Measurements from ENCODE around the gene WDR54. TPM values are rescaled to one million over a fixed set of nuclear protein-coding genes. Genes with fewer than 3 reads are reported as not detected.

WDR54 gene
- total RNA-seq, 4 donors from 2014 or later: 2.3 to 7.0 TPM; not detected in 2

GRCh38 chr2:74471332-74472065 is 50.0 kb downstream of the WDR54 start:
- H3K4me1 ChIP-seq: peaks cover 12 to 23% (median 15%) of the 10 kb centered on the region in 4 donors
- in situ Hi-C loops (cut with MboI; ENCODE audit: low pct_ligation_motif_present in 1 of 4, low pct_unique_long_range_greater_than_20kb in 1 of 4, low sequenced_read_pairs in 3 of 4): no loop called here
- no peaks in the 10 kb centered on the region for H3K9me3 ChIP-seq
- TF ChIP-seq POLR2AphosphoS5 (IDR thresholded peaks at IDR 0.05): no peak
- TF ChIP-seq POLR2A (IDR thresholded peaks at IDR 0.05): no peak
- no peak for TF ChIP-seq CTCF (IDR thresholded peaks at IDR 0.05)
- no peak for TF ChIP-seq EP300 (IDR thresholded peaks at IDR 0.05; ENCODE audit: low read depth)
- WGBS, 2 donors (ENCODE audit: low coverage in 1 of 2): 34 to 39% methylated on average over 12 to 16 of the region's 16 CpGs
- peak overlapping the region; percentile 39 to 87 (median 60) for H3K4me3 ChIP-seq
- no peak for DNase-seq
- intact Hi-C loops (cut with DNase I; ENCODE audit: low total_unique reads): no loop called here
- peak overlapping the region; percentile 89 to 99 (median 91) for H3K27ac ChIP-seq
- peaks cover 0 to 11% (median 0%) of the 10 kb centered on the region in 4 donors for H3K36me3 ChIP-seq
- H3K27me3 ChIP-seq: no peaks in the 10 kb centered on the region

GRCh38 chr2:74472086-74472944 is 50.8 kb downstream of the WDR54 start, which contains the start of gene MRPL53:
MRPL53 (minus strand) TSS chr2:74472680; CDS start chr2:74472660, 20 bp downstream.
- peak; percentile 95 for DNase-seq
- peak within 1 kb of the TSS; percentile 39 to 87 (median 60) for H3K4me3 ChIP-seq
- H3K4me1 ChIP-seq: peaks cover 12 to 23% (median 15%) of the 10 kb centered on the region in 4 donors
- in situ Hi-C loops (cut with MboI; ENCODE audit: low pct_ligation_motif_present in 1 of 4, low pct_unique_long_range_greater_than_20kb in 1 of 4, low sequenced_read_pairs in 3 of 4) (no loop called here), intact Hi-C loops (cut with DNase I; ENCODE audit: low total_unique reads) (no loop called here)
- WGBS, 2 donors (ENCODE audit: low coverage in 1 of 2): 0% methylated on average over 66 of the region's 66 CpGs; no CpG with 5 or more reads in 1 of the 2 donors
- H3K9me3 ChIP-seq: no peaks in the 10 kb centered on the region
- TF ChIP-seq EP300 (IDR thresholded peaks at IDR 0.05; ENCODE audit: low read depth) (no peak), POLR2A (IDR thresholded peaks at IDR 0.05) (peak; percentile 91), CTCF (IDR thresholded peaks at IDR 0.05) (peak in 1 of 5 experiments; percentile 20), POLR2AphosphoS5 (IDR thresholded peaks at IDR 0.05) (peak; percentile 70 to 99 (median 97))
- no peaks in the 10 kb centered on the region for H3K27me3 ChIP-seq
- peaks cover 0 to 11% (median 0%) of the 10 kb centered on the region in 4 donors for H3K36me3 ChIP-seq
- H3K27ac ChIP-seq: peak within 1 kb of the TSS; percentile 89 to 99 (median 91)

GRCh38 chr2:74472945-74473258 is 51.4 kb downstream of the WDR54 start:
- H3K9me3 ChIP-seq: no peaks in the 10 kb centered on the region
- in situ Hi-C loops (cut with MboI; ENCODE audit: low pct_ligation_motif_present in 1 of 4, low pct_unique_long_range_greater_than_20kb in 1 of 4, low sequenced_read_pairs in 3 of 4): no loop called here
- H3K4me3 ChIP-seq: peak overlapping the region; percentile 39 to 87 (median 60)
- 5 to 6% methylated on average over 4 to 7 of the region's 7 CpGs for WGBS, 2 donors (ENCODE audit: low coverage in 1 of 2)
- peak overlapping the region; percentile 89 to 99 (median 91) for H3K27ac ChIP-seq
- TF ChIP-seq CTCF (IDR thresholded peaks at IDR 0.05): no peak
- no peak for TF ChIP-seq POLR2A (IDR thresholded peaks at IDR 0.05)
- no peak for TF ChIP-seq EP300 (IDR thresholded peaks at IDR 0.05; ENCODE audit: low read depth)
- TF ChIP-seq POLR2AphosphoS5 (IDR thresholded peaks at IDR 0.05): no peak
- H3K27me3 ChIP-seq: no peaks in the 10 kb centered on the region
- peaks cover 12 to 23% (median 15%) of the 10 kb centered on the region in 4 donors for H3K4me1 ChIP-seq
- intact Hi-C loops (cut with DNase I; ENCODE audit: low total_unique reads): loop anchor here (1.0 kb wide), 1 partner anchor 16 kb away; no protein-coding TSS in a partner anchor
- peaks cover 0 to 11% (median 0%) of the 10 kb centered on the region in 4 donors for H3K36me3 ChIP-seq
- DNase-seq: no peak

GRCh38 chr2:74474481-74474880 is 53.0 kb downstream of the WDR54 start:
- H3K4me1 ChIP-seq: peaks cover 12 to 23% (median 15%) of the 10 kb centered on the region in 4 donors
- no peak for DNase-seq
- no peak overlapping the region for H3K27ac ChIP-seq
- H3K27me3 ChIP-seq: no peaks in the 10 kb centered on the region
- H3K4me3 ChIP-seq: no peak overlapping the region
- in situ Hi-C loops (cut with MboI; ENCODE audit: low pct_ligation_motif_present in 1 of 4, low pct_unique_long_range_greater_than_20kb in 1 of 4, low sequenced_read_pairs in 3 of 4): no loop called here
- intact Hi-C loops (cut with DNase I; ENCODE audit: low total_unique reads): no loop called here
- H3K36me3 ChIP-seq: peaks cover 0 to 11% (median 0%) of the 10 kb centered on the region in 4 donors
- 88% methylated on average over 6 of the region's 6 CpGs; no CpG with 5 or more reads in 1 of the 2 donors for WGBS, 2 donors (ENCODE audit: low coverage in 1 of 2)
- TF ChIP-seq CTCF (IDR thresholded peaks at IDR 0.05): no peak
- TF ChIP-seq POLR2AphosphoS5 (IDR thresholded peaks at IDR 0.05): no peak
- no peak for TF ChIP-seq EP300 (IDR thresholded peaks at IDR 0.05; ENCODE audit: low read depth)
- TF ChIP-seq POLR2A (IDR thresholded peaks at IDR 0.05): no peak
- no peaks in the 10 kb centered on the region for H3K9me3 ChIP-seq

Data from transverse colon (tissue), 4 donors.